GM21737 (cell line): ENCODE measurements around the gene ADCY10.

Experiments
- ATAC-seq: cut with Tn5 transposase; IDR thresholded peaks from one replicate; pipeline ENCODE4 v1.9.1; 2021; ENCODE audit warnings: mild to moderate bottlenecking, moderate library complexity; ENCODE audit not compliant: unreplicated experiment

ADCY10 gene

GRCh38 chr1:167928457-167928852 is 14.5 kb upstream of the ADCY10 start:
- no peak for ATAC-seq

DNA sequence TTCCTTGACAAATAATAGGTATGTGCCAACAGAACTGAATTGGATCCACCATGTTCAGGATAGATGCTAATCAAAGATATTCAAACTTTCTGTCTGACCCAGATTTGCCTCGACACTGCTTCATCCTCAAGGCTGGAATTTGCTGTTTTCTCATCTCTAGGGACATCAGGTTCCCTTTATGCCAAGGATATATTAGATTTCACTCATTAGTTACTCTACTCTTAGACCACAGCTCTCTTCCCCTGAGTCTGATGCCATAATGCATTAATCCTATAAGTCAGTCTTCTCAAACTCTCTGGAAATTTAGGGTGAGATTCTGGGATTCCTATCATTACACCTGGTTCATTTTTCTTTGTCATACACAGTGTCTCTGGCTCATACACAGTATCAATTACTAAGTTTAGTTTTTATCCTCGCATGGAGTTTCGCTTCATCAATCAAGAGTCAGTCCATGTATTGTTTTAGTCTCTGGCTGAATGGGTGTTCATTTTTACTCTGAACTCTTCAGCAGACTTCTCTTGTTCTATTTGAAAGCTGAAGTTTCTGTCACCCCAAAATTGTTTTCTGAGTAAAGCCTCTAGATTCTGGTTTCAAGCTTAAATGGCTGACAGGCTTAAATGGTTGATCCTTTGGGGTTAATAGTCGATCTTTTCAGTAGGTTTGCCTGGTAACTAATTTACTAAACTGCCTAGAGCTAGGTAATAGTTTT is 13.3 kb upstream of the ADCY10 start:
- ATAC-seq, result peak; percentile 51

- ATAC-seq, result no peak
Measured at GRCh38 chr1:167926486-167926997, 12.6 kb upstream of the ADCY10 start.

DNA sequence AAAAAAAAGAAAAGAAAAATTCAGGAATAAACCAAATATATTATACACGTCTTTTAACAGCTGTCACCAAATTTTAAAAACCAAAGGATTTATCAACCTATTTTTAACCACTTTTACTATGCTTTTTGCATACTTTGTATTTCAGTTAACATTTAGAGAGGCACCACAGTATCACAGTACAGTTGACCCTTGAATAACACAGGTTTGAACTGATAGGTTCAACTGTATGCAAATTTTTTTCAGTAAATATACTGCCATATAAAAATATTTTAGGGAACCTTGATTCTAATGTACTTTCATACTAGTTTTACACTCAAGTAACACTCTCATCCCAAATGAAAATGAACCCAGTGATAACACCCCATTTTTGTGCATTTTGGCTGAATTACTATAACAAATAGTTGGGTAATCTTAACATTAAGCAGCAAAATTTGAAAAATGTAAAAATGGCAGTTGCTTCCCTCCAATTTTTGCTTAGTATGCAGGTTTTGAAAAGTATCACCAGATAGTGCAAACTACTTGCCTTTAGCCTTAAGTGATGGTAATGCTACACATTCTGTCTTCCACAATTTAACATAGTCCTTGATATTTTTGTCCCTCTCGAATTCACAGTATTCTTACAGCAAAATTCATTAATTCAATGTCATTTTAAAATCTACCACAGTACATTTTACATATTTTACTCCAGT is 10.8 kb upstream of the ADCY10 start:
- ATAC-seq, result no peak

DNA sequence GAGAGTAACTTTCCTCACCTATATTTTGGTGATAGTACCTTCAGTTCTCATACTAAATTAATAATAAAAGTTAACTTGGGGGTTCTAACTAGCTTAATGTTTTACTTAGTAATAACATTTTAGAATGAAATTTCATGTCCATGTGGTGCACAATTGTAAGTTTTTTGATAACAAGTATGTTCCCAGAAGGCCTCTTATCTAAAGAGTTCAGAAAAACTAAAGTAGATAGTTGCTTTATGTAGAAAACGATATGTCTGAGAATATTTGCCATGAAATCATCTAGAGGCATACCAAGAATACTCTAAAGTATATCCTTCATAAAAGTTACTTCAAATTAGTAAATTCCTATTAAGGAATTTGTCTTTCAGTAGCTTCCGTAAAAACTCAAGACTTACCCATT is 10.2 kb upstream of the ADCY10 start:
- no peak for ATAC-seq

GRCh38 chr1:167923324-167924056 is 9.6 kb upstream of the ADCY10 start:
- ATAC-seq, result no peak

GRCh38 chr1:167922611-167923074 is 8.7 kb upstream of the ADCY10 start:
- ATAC-seq, result no peak

DNA sequence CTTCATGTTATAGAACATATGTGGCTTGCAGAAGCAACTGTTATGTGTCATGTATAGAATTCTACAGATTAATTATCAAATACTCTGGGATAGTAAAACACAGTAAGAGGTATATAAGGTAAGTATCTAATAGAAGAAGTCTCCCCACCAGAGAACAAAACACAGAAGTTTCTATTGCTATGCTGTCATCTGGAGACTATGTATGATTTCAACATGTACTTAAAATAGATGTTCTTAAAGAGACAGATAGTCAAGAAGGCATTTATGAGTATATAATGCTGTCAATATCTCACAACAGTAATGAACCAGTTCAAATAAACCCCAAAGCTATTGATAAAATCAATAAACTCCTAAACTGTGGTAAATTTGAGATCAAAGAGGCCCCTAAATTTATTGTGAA is 8.1 kb upstream of the ADCY10 start:
- no peak for ATAC-seq

GRCh38 chr1:167916766-167917511 is 3.0 kb upstream of the ADCY10 start:
- ATAC-seq, result no peak

- no peak for ATAC-seq
Measured at GRCh38 chr1:167915569-167915968, 1.6 kb upstream of the ADCY10 start.

- no peak for ATAC-seq
Measured at GRCh38 chr1:167912294-167912693, 1.6 kb downstream of the ADCY10 start.

GRCh38 chr1:167911413-167911812 is 2.5 kb downstream of the ADCY10 start:
- no peak for ATAC-seq

GRCh38 chr1:167910530-167910929 is 3.4 kb downstream of the ADCY10 start:
- ATAC-seq, result no peak

GRCh38 chr1:167909691-167910180 is 4.2 kb downstream of the ADCY10 start:
- ATAC-seq, result no peak

GRCh38 chr1:167905671-167906070 is 8.3 kb downstream of the ADCY10 start:
- ATAC-seq, result no peak

DNA sequence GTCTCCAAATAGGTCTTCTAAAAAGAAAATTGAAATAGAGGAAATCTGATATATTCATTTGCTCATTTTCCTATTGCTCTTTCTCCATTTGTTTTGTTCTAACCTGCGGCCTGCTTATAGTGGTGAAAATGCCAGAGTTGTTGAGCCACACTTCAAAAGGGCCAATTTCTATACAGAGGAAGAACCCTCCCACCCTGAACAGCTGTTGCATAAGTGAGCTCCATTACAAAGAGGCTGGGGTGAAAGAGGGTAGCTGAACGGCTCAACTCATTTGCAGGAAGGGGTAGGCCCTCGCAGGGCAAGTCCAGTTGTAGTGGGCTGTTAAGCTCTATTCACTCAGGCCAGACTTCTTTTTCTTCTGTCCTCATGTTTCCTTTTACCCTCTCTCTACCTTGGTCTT is 8.8 kb downstream of the ADCY10 start:
- no peak for ATAC-seq

GRCh38 chr1:167904652-167905130 is 9.2 kb downstream of the ADCY10 start:
- ATAC-seq, result no peak

DNA sequence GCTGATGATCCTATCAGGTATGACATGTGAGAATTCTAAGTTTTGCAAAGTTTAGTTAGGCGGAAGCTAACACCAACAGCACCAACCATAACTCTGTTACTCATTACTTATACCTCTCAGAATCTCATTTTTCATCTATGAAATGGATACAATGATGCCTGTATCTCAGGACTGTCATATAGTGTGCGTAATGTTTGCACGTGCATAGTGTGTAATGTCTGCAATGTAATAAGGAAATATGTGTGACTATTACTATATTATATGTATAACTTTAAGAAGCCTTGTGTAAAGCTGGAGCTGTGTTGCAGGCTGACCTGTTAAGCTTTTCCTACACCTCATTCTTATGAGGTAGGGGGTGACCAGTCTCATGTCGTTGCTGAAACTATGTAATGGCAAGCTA is 13.0 kb downstream of the ADCY10 start:
- no peak for ATAC-seq

DNA sequence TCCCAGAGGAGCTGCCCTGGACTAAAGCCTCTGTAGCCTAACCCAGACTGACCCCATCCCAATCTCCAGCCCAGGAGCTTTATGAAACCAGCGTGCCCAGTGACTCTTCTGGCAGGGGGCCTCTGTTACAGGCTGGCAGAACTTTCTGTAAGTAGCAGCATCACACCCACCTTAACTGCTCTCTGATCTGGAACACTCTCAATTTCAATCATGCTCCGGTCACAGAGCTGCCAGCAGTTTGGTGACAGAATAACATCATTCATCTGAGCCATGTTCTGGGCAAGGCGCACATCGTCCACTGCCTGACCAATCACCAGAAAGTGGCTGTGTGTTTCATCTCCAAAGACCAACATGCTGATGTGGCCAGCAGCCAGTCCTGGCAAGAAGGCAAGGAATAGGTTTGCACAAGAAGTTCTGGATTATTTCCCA is 14.7 kb downstream of the ADCY10 start:
- ATAC-seq, result peak; percentile 90

DNA sequence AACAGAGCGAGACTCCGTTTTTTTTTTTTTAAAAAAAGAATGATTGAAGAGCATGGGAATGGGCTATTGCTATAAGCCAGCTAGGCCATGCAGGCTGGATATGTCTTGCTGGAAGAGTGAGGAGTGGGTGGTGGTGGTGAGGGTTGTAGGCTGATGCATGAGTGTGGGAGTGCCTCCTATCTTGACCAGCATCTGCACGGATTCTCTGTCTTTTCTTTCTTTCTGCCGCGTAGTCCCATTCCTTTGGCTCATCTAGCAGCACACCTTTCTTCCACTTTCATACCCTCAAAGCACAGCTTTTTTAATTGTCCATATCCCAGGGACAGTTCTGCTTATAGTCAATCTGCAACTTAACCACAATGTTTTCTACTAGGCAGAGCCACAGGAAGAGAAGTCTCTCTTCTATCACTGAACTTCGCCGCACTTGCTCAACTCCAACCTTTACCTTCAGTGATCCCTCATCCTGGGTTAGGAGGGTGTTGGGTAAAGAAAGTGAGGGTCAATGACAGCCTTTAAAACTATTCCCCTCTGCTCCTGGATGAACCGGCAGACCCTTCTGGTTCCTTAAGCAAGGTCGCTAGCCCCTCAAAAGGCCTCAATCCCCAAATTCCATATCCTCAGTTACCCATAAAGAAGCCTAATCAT is 15.2 kb downstream of the ADCY10 start:
- no peak for ATAC-seq
